GM12864 (cell line): Measurements from ENCODE around the gene NUB1.

Source experiments
- DNase-seq: peaks from one replicate; pipeline ENCODE4 v3.0.0-alpha.2; 2011; ENCODE audit warnings: low read depth
- H3K4me3 ChIP-seq: 2 replicates; pipeline ENCODE4 v1.5.1; 2011; ENCODE audit warnings: mild to moderate bottlenecking, low read depth, low read length, control low read depth
- TF ChIP-seq, protein P1 (sequence below): IDR thresholded peaks from 2 replicates; pipeline ENCODE4 v1.5.1; 2011; ENCODE audit warnings: low read depth, mild to moderate bottlenecking, moderate library complexity, low read length, control low read depth, inconsistent platforms; ENCODE audit errors: missing control alignments

NUB1 gene

DNA sequence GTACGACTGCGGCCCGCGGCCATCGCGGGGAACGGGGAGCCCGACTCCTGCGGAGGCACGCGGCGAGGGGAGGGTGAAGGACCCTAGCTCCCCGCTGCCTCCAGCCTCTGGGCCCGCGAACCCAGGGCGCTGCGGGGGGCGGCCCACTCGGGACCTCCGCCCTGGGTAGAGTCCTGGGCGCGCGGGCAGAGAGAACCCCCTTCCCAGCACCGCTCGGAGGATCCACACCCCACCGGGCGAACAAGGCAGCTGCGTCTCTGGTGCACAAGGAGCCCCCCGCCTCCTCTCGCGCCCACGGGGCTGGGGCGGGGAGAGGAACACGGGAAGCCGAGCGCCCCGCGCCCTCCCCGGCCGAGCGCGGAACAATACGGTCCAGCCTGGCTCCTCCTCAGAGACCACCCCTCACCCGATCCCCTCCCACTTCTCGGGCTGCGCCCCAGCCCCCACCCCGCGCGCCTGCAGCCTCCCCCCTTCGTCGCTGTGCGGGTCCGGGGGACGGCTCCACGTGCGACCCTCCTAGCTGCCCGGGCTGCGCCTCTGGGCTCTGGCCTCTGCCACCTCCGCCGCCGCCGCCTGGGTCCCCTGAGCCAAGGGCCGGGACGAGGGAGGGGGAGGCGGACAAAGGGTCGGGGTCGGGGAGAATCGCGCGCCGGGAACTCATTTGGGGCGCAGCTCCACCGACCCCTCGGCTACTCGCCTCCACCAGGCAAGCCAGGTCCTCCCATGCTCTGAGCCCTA lies 68.2 kb downstream of the NUB1 start, which contains the start of gene WDR86:
Gene WDR86, minus strand, starts transcription at position 372 of the 738 bp plus-strand sequence. CDS start 449 bp downstream, outside the sequence.
- DNase-seq: no peak
- no peak within 1 kb of the TSS for H3K4me3 ChIP-seq
- TF ChIP-seq, protein P1, sequence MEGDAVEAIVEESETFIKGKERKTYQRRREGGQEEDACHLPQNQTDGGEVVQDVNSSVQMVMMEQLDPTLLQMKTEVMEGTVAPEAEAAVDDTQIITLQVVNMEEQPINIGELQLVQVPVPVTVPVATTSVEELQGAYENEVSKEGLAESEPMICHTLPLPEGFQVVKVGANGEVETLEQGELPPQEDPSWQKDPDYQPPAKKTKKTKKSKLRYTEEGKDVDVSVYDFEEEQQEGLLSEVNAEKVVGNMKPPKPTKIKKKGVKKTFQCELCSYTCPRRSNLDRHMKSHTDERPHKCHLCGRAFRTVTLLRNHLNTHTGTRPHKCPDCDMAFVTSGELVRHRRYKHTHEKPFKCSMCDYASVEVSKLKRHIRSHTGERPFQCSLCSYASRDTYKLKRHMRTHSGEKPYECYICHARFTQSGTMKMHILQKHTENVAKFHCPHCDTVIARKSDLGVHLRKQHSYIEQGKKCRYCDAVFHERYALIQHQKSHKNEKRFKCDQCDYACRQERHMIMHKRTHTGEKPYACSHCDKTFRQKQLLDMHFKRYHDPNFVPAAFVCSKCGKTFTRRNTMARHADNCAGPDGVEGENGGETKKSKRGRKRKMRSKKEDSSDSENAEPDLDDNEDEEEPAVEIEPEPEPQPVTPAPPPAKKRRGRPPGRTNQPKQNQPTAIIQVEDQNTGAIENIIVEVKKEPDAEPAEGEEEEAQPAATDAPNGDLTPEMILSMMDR: no peak

DNA sequence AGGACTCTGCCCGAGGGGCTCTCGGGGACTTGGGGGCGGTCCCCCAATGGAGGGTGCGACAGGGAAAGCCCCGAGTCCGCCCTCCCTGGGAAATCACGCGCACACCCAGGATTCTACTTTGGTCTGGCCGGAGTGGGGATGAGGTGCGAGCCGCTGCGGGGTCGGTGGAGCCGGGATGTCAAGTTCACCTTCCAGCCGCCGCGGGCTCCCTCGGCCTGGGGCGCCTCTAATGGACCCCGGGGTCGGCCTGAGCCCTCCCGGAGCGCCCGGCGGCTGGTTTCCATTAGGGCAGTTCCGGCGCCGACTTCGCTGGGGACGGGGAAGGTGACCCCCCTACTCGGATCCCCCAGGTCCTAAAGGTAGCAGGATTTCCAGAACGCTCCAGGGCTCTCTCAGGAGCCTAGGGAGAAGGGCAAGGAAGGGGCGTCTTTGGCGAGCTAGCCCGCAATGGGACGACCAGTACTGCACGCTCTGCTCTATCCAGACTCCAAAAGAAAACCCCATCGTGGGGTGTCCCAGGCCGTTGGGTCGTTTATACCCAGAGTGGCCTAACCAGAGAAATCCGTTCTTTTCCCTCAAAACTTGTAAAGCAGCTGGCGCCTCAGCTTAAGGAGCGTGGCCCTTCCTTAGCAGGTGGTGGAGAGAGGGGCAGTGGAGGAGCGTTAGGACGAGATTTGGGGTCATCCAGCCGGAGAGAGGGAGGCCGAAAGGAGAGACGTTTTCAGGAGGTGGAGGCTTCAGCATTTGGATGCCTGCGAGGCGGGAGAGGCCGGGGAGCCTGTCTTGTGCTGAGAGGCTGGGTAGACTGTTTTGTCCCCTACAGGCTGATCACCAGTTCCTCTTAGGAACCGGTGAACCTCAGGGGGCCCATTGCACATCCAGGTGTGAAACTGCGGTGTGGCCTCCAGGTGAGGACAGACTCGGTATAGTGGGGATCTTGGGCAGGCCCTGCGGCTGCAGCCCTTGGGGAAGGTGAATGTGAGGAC lies 69.1 kb downstream of the NUB1 start:
- TF ChIP-seq, protein P1: no peak
- H3K4me3 ChIP-seq: no peak overlapping the region
- no peak for DNase-seq

DNA sequence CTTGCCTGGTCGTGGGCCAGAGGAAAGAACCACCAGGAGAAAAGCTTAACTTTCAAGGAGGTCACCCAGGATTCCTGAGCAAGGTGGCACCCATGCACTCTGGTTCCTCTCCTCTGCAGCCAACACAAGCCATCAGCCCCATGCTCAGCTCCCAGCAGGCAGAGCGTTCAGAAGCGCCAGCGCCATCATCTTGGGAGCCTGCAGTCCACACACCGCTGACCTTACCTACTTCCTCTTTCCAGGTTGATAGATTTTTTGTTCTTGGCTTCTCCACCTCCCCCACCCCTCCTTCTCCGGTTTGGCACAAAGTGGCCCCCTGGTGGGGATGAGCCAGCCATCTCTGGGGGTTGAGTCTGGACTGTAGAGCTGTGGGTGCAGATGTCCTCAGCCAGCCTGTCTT lies 69.9 kb downstream of the NUB1 start:
- TF ChIP-seq, protein P1: no peak
- no peak for DNase-seq
- H3K4me3 ChIP-seq: no peak overlapping the region

DNA sequence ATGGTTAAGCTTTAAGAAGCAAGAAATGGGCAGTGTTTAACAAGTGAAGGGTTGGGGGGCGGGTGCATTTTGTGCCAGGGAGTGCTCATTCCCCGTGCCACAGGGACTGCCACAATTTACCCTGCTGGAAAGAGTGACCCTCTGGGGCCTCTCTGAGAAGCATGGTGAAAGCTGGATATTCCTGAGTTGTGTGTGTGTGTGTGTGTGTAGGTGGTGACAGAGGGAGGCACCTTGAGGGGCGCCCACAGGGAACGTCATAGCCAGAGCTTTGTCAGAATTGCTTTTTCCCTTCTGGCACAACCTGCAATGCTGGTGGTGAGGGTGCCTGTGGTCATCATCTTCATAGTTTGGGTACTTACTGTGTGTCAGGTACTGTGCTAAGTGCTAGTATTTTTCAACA lies 70.7 kb downstream of the NUB1 start:
- TF ChIP-seq, protein P1: no peak
- no peak overlapping the region for H3K4me3 ChIP-seq
- no peak for DNase-seq

DNA sequence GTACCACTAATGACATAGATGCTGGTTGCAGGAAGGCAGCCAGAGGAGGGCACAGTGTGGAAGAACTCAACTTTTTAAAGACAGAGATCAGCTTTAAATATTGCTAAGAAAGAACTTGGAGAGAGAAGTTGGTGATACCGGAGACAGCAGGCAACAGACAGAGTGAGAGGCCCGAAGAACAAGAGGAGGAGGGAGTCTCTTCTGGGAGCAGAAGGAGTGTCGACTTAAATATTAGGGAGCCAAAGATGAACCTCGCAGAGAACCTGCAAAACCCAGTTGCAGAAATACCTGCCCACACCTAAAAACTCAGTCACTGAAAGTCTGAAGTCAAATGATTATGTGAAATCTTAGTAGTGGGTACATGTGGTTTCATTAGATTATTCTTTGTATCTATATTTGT lies 71.6 kb downstream of the NUB1 start:
- TF ChIP-seq, protein P1: no peak
- no peak overlapping the region for H3K4me3 ChIP-seq
- no peak for DNase-seq

DNA sequence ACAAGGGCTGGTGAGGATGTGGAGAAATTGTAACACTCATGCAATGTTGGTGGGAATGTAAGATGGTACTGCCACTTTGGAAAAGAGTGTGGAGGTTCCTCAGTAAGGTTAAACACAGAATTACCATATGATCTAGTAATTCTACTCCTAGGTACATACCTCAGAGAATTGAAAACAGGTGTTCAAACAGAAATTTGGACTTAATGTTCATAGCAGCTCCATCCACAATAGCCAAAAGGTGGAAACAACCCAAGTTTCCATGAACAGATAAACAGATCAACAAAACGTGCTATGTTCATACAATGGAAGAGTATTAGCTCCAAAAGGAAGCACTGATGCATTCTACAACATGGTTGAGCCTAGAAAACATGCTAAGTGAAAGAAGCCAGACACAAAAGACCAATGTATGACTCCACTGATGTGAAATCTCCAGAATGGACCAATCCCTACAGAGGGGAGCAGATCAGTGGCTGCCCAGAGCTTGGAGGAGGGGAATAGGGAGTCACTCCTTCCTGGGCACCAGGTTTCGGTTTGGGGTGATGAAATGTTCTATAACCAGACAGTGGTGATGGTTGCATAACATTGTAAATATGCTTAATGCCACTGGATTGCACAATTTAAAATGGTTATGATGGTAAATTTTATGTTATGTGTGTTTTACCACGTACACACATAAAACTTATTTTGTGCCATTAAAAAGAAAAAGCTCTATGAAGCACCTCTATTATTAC lies 73.9 kb downstream of the NUB1 start:
- no peak for DNase-seq
- TF ChIP-seq, protein P1: no peak
- no peak overlapping the region for H3K4me3 ChIP-seq
